GM12892 (cell line): ENCODE results near the gene ZBTB7C.

Source experiments
- POLR2AphosphoS5 ChIP-seq: IDR thresholded peaks from 2 replicates; pipeline ENCODE4 v1.6.1; 2011; ENCODE audit warnings: low read depth, low read length, control low read depth
- TAF1 ChIP-seq: IDR thresholded peaks from 2 replicates; pipeline ENCODE4 v1.6.1; 2011; ENCODE audit warnings: low read depth, mild to moderate bottlenecking, control low read depth, low read length, borderline replicate concordance

DNA sequence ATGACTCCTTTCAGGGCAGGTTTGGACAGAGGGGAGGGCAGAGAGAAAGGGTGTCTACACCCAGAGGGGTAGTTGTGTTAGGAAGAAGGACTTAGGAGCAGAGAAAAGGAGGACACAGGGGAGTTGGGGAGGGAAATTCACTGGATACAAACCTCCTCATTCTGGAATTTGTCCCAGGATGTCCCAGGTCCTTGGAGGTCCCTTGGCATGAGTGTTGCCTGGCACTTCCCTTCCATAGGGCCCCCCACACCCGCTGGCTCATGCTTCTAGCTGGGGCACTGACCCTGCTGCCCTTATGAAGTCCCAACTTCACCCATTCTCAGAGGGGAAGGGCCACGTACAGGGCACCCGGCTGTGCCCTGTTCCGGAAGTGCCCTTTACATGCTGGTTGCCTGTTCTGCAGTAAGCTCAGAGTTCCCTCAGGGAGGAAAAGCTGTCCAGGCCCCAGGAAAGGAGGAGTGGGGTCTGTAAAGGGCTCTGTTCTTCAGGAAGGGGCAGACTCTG, 385.1 kb downstream of the ZBTB7C start:
- TF ChIP-seq TAF1 (no peak), POLR2AphosphoS5 (no peak)
